ENCODE measurements around the gene BTBD7. TPM values are rescaled to one million over a fixed set of nuclear protein-coding genes. Genes with fewer than 3 reads are reported as not detected.

The BTBD7 gene
- total RNA-seq, 1 donor from 2014 or later: 65.5 TPM

DNA sequence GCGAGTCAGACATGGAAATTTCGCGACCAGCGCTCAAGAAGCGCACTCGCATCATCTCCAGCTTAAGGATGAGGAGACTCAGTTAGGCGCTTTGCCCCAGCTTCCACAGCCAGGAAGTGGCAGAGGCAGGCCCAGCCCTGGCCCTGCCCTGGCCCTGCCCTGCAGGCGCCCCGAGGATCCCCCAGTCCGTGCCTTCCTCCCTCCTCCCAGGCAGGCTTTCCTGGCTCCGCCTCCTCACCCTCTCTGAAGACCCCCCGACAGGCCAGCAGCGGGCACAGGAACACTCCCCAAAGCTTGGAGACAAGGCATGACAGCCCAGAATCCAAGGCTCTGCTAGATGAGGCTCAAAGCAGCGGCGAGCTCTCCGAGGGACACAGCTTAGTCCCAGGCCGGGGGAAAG lies 100.7 kb downstream of the BTBD7 start:
- peaks cover 3% of the 10 kb centered on the region for H3K36me3 Mint-ChIP-seq (ENCODE audit: insufficient read depth)
- H3K4me3 Mint-ChIP-seq (ENCODE audit: low read depth): no peak overlapping the region
- DNase-seq (ENCODE audit: low spot score, unreplicated experiment): no peak
- no peak overlapping the region for H3K27ac Mint-ChIP-seq
- H3K27me3 Mint-ChIP-seq: peaks cover 4% of the 10 kb centered on the region
- no peaks in the 10 kb centered on the region for H3K4me1 Mint-ChIP-seq (ENCODE audit: low read depth)
- TF ChIP-seq, protein P1, sequence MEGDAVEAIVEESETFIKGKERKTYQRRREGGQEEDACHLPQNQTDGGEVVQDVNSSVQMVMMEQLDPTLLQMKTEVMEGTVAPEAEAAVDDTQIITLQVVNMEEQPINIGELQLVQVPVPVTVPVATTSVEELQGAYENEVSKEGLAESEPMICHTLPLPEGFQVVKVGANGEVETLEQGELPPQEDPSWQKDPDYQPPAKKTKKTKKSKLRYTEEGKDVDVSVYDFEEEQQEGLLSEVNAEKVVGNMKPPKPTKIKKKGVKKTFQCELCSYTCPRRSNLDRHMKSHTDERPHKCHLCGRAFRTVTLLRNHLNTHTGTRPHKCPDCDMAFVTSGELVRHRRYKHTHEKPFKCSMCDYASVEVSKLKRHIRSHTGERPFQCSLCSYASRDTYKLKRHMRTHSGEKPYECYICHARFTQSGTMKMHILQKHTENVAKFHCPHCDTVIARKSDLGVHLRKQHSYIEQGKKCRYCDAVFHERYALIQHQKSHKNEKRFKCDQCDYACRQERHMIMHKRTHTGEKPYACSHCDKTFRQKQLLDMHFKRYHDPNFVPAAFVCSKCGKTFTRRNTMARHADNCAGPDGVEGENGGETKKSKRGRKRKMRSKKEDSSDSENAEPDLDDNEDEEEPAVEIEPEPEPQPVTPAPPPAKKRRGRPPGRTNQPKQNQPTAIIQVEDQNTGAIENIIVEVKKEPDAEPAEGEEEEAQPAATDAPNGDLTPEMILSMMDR (IDR thresholded peaks at IDR 0.05; ENCODE audit: unreplicated experiment): no peak
- H3K9me3 Mint-ChIP-seq (ENCODE audit: low read depth): no peaks in the 10 kb centered on the region

DNA sequence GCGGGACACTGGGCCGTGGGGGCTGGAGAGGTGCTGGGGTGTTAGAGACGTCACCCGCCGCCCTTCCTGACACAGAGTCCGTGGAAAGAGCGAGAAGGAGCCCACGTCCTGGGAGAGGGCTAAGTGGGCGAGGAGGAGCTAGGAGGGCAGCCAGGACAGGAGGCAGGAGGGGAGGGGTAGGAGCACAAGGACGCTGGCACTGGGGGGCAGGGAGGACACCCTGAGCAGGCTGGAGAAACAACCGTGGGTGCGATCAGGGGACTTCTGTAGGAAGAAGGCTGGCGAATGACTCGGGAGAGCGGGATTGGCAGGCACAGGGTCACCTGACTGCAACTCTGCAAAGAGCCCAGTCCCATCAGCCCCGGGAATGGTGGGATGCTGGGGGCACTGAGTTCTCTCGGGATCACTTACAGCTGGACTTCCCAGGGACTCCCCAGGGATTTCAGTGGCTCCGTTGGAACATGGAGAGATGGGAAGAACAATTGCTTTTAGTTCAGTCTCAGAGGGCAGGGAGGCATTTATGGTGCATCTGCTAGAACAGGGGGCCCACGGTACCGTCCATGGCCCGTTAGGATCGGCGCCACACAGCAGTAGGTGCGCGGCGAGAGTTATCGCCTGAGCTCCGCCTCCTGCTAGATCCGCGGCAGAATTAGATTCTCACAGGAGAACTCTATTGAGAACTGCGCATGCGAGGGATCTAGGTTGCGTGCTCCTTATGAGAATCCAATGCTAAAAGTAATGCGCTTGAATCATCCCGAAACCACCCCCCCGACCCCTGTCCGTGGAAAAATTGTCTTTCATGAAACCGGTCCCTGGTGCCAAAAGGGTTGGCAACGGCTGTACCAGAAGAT lies 101.5 kb downstream of the BTBD7 start:
- TF ChIP-seq, protein P1 (IDR thresholded peaks at IDR 0.05; ENCODE audit: unreplicated experiment): no peak
- H3K4me3 Mint-ChIP-seq (ENCODE audit: low read depth): no peak overlapping the region
- peaks cover 5% of the 10 kb centered on the region for H3K36me3 Mint-ChIP-seq (ENCODE audit: insufficient read depth)
- no peaks in the 10 kb centered on the region for H3K4me1 Mint-ChIP-seq (ENCODE audit: low read depth)
- peaks cover 4% of the 10 kb centered on the region for H3K27me3 Mint-ChIP-seq
- H3K27ac Mint-ChIP-seq: no peak overlapping the region
- no peak for DNase-seq (ENCODE audit: low spot score, unreplicated experiment)
- H3K9me3 Mint-ChIP-seq (ENCODE audit: low read depth): no peaks in the 10 kb centered on the region

DNA sequence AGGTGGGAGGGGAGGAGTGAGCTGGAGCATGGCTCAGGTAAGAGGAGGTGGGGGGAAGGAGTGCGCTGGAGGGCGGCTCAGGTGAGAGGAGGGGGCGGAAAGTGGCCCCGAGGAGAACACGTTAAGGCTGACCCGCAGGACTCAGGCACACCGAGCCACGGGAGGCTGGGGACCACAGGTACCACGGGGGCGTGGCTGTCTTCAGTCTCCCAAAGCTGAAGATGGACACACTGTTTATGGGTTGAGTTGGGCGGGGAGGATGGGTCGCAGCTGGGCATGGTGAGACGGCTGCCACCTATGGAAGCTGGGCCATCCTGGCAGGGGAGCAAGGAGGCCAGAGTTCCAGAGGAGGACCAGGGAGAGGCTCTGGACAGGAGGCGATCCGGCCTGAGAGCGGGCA lies 102.3 kb downstream of the BTBD7 start:
- no peaks in the 10 kb centered on the region for H3K9me3 Mint-ChIP-seq (ENCODE audit: low read depth)
- H3K27me3 Mint-ChIP-seq: peaks cover 4% of the 10 kb centered on the region
- H3K27ac Mint-ChIP-seq: no peak overlapping the region
- DNase-seq (ENCODE audit: low spot score, unreplicated experiment): no peak
- H3K36me3 Mint-ChIP-seq (ENCODE audit: insufficient read depth): peaks cover 6% of the 10 kb centered on the region
- H3K4me3 Mint-ChIP-seq (ENCODE audit: low read depth): no peak overlapping the region
- TF ChIP-seq, protein P1 (IDR thresholded peaks at IDR 0.05; ENCODE audit: unreplicated experiment): no peak
- no peaks in the 10 kb centered on the region for H3K4me1 Mint-ChIP-seq (ENCODE audit: low read depth)

DNA sequence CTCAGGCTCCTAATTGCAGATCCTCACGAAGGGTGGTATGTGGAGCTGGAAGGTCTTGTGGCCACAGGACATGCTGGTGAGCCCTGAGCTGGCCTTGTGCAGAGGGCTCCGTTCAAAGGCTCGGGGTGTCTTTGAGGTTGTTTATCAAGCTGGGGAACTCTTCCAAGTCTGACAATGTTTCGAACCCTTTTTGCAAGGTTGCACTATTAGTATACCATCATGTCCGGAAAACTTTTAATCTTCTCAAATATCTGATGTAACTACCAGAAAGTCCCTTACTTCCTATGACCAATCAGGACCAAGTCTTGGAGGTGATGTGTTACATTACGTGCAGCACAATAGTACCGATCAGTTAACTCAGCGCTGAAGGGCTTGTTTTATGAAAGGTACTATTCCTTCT lies 104.3 kb downstream of the BTBD7 start:
- Mint-ChIP-seq H3K4me3 (ENCODE audit: low read depth) (no peak overlapping the region), H3K9me3 (ENCODE audit: low read depth) (no peaks in the 10 kb centered on the region), H3K27me3 (no peaks in the 10 kb centered on the region)

DNA sequence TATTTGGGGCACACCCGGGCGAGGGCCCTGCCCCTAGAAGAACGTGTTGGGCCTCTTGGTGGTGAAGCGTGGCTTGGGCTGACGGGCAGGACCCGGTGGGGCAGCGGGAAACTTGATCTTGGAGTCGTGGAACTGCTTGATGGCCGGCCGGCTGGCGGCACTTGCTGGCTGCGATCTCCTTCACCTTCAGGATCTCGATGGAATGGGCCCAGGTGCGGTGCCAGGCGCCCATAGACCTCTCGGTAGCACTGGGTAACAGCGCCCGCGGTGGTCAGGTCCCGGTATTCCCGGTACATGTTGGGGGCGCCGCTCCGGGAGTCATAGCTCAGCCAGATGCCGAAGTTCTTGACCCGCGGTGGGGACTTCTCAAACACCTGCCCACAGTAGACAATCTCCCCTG lies 109.3 kb downstream of the BTBD7 start:
- no peaks in the 10 kb centered on the region for H3K9me3 Mint-ChIP-seq (ENCODE audit: low read depth)
- H3K4me3 Mint-ChIP-seq (ENCODE audit: low read depth): no peak overlapping the region
- H3K27me3 Mint-ChIP-seq: no peaks in the 10 kb centered on the region
- no peak for DNase-seq (ENCODE audit: low spot score, unreplicated experiment)
- no peak overlapping the region for H3K27ac Mint-ChIP-seq
- H3K36me3 Mint-ChIP-seq (ENCODE audit: insufficient read depth): peaks cover 25% of the 10 kb centered on the region
- H3K4me1 Mint-ChIP-seq (ENCODE audit: low read depth): no peaks in the 10 kb centered on the region
- TF ChIP-seq, protein P1 (IDR thresholded peaks at IDR 0.05; ENCODE audit: unreplicated experiment): no peak

More for the DNA sequence above, 104.3 kb downstream of the BTBD7 start:
- Mint-ChIP-seq H3K27ac (no peak overlapping the region), H3K36me3 (ENCODE audit: insufficient read depth) (peaks cover 9% of the 10 kb centered on the region), H3K4me1 (ENCODE audit: low read depth) (no peaks in the 10 kb centered on the region)
- DNase-seq (ENCODE audit: low spot score, unreplicated experiment): no peak
- TF ChIP-seq, protein P1 (IDR thresholded peaks at IDR 0.05; ENCODE audit: unreplicated experiment): no peak
